H1 (cell line): Measurements from ENCODE around the gene CREB3L4. TPM values are rescaled to one million over a fixed set of nuclear protein-coding genes. Genes with fewer than 3 reads are reported as not detected.

Experiments
- ASH2L ChIP-seq: fragments of 200-600, 300-600 bp; sonication (generic); IDR thresholded peaks from one replicate; pipeline ENCODE4 v1.7.1; 2017; ENCODE audit warnings: low read length
- BACH1 ChIP-seq: IDR thresholded peaks from 2 replicates; pipeline ENCODE4 v1.6.1; 2012; ENCODE audit warnings: low read length, improper control_type of control experiment
- CHD1 ChIP-seq: IDR thresholded peaks from 2 replicates; pipeline ENCODE4 v1.6.1; 2012; ENCODE audit warnings: low read depth, low read length, improper control_type of control experiment
- CTCF ChIP-seq, 3 experiments: IDR thresholded peaks; 1 replicate in 2 of 3; 2 replicates in 1 of 3; pipeline versions ENCODE4 v1.5.1 to v1.6.1; 2011; ENCODE audit warnings: low read length in 3 of 3, mild to moderate bottlenecking in 3 of 3, inconsistent platforms in 2 of 3, low read depth in 1 of 3, moderate library complexity in 1 of 3; ENCODE audit not compliant: insufficient read depth in 1 of 3; ENCODE audit errors: control extremely low read depth in 1 of 3
- FOSL1 ChIP-seq: IDR thresholded peaks from 2 replicates; pipeline ENCODE4 v1.6.1; 2011; ENCODE audit warnings: mild to moderate bottlenecking, low read depth, low read length, moderate library complexity; ENCODE audit not compliant: insufficient read depth
- HDAC2 ChIP-seq, 2 experiments: fragments of 300-600 bp in 1 of 2; sonication (generic) in 1 of 2; IDR thresholded peaks; 2 replicates each; pipeline ENCODE4 v1.6.1; 2011 to 2012; ENCODE audit warnings: low read depth in 2 of 2, low read length in 2 of 2, mild to moderate bottlenecking in 2 of 2, moderate library complexity in 2 of 2, borderline replicate concordance in 1 of 2, inconsistent platforms in 1 of 2
- HDAC6 ChIP-seq: IDR thresholded peaks from one replicate; pipeline ENCODE4 v1.7.1; 2012; ENCODE audit warnings: low read depth, mild to moderate bottlenecking, inconsistent platforms, low read length, moderate library complexity
- JUND ChIP-seq: IDR thresholded peaks from 2 replicates; pipeline ENCODE4 v1.6.1; 2011; ENCODE audit warnings: mild to moderate bottlenecking, improper control_type of control experiment, low read length
- KDM4A ChIP-seq: IDR thresholded peaks from one replicate; pipeline ENCODE4 v1.7.1; 2012; ENCODE audit warnings: low read depth, mild to moderate bottlenecking, moderate library complexity, low read length, inconsistent platforms; ENCODE audit not compliant: severe bottlenecking
- KDM5A ChIP-seq: fragments of 200-600 bp; IDR thresholded peaks from 2 replicates; pipeline ENCODE4 v1.7.1; 2012; ENCODE audit warnings: mild to moderate bottlenecking, low read length, inconsistent platforms, mixed read lengths
- NANOG ChIP-seq: IDR thresholded peaks from 2 replicates; pipeline ENCODE4 v1.6.1; 2011; ENCODE audit warnings: low read length, low read depth, mild to moderate bottlenecking, inconsistent platforms; ENCODE audit not compliant: insufficient read depth, poor library complexity, severe bottlenecking
- POLR2A ChIP-seq, 2 experiments: IDR thresholded peaks; 1 replicate in 1 of 2; 2 replicates in 1 of 2; pipeline ENCODE4 v1.6.1; 2011; ENCODE audit warnings: low read depth in 2 of 2, low read length in 2 of 2, mild to moderate bottlenecking in 2 of 2; ENCODE audit errors: control extremely low read depth in 1 of 2
- POU5F1 ChIP-seq: IDR thresholded peaks from 2 replicates; pipeline ENCODE4 v1.6.1; 2011; ENCODE audit warnings: low read depth, mild to moderate bottlenecking, low read length, moderate library complexity
- RAD21 ChIP-seq, 2 experiments: IDR thresholded peaks in 1 of 2; conservative IDR thresholded peaks in 1 of 2; 2 replicates each; pipeline ENCODE4 v1.6.1; 2011; ENCODE audit warnings: low read depth in 2 of 2, low read length in 2 of 2, improper control_type of control experiment in 1 of 2, inconsistent platforms in 1 of 2, mild to moderate bottlenecking in 1 of 2, moderate library complexity in 1 of 2
- RBBP5 ChIP-seq: IDR thresholded peaks from 2 replicates; pipeline ENCODE4 v1.7.1; 2012; ENCODE audit warnings: low read depth, mild to moderate bottlenecking, inconsistent platforms, low read length, moderate library complexity, borderline replicate concordance
- SP2 ChIP-seq: IDR thresholded peaks from 2 replicates; pipeline ENCODE4 v1.6.1; 2012; ENCODE audit warnings: mild to moderate bottlenecking, low read length, inconsistent platforms
- SRF ChIP-seq: IDR thresholded peaks from 2 replicates; pipeline ENCODE4 v1.6.1; 2011; ENCODE audit warnings: mild to moderate bottlenecking, low read depth, low read length, moderate library complexity
- TBP ChIP-seq: IDR thresholded peaks from 2 replicates; pipeline ENCODE4 v1.6.1; 2011; ENCODE audit warnings: low read depth, low read length, improper control_type of control experiment
- polyA plus RNA-seq, 7 experiments: library from polyadenylated mRNA; depleted of rRNA in 3 of 7; stranded (reverse) in 5 of 7; unstranded in 2 of 7; fragments of >200 nt in 5 of 7; fragments of 200-250 nt in 2 of 7; gene quantifications; 1 replicate in 5 of 7; 2 replicates in 1 of 7; 4 replicates in 1 of 7; pipeline versions ENCODE4 v1.2.1 to v1.2.3, GENCODE V29; 2011 to 2013; ENCODE audit warnings: missing spikeins in 2 of 7, mixed read lengths in 2 of 7
- total RNA-seq: library from RNA; stranded (reverse); fragmentation: NEBNext Ultra II Directional; extraction: Animal tissue kit (Norgen Biotek cat#: 25700); gene quantifications from 2 replicates; pipeline ENCODE4 v1.2.1, GENCODE V29; 2021
- TF ChIP-seq, protein P1 (sequence below): IDR thresholded peaks from 2 replicates; pipeline ENCODE4 v1.6.1; 2011; ENCODE audit warnings: low read length, improper control_type of control experiment
- TF ChIP-seq, protein P2 (sequence below): IDR thresholded peaks from 2 replicates; pipeline ENCODE4 v1.6.1; 2012; ENCODE audit warnings: inconsistent platforms

Gene CREB3L4
- total and polyA plus RNA-seq, 2 of the 8 experiments (the other 6 are each of a cell fraction or from before 2014, with no cell fraction given) = 34.4 to 54.0 TPM

DNA sequence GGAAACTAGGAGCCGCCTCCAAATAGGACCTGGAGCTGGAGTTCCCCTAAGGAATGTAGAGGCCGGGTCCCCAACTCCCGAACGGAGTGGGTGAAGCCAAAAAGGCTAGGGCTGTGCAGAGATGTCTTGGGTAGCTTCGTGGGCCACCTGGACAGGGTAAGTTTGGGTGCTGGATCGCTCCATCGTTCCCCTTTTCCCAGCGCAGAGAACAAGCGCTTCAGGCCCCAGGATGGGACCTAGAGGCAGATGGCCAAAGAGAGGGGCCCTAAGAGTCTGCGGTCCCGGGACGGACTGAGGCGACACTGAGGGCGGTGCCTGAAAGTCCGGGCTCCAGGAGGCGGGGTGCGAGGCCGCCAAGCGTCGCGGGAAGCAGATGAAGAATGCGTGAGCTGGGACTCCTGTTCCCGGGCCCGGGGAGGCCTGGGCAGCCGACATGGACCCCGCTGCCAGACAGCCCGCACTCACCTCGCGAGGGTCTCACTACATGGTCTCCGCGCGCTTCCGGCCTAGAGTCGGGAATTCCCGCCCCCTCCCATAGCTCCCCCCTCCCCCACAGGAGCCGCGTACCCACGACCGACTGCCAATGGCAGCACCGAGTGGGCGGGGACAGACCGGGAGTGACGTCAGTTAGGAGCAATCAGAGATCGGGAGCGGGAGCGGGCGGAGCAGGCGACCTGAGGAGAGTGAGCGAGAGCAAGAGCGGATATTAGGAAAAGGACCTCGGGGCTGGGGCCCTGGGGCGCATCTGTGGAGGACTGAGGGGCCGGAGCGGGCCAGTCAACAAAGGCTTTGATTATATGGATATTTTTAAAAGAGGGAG, 4.5 kb upstream of the CREB3L4 start, which contains the start of gene SLC39A1 (continued):
- TF ChIP-seq KDM5A (no peak), RAD21 (IDR thresholded peaks at IDR 0.05 in 1 of 2, conservative IDR thresholded peaks at IDR 0.05 in 1 of 2; ENCODE audit: low read depth in 2 of 2, low read length in 2 of 2) (no peak), POLR2A (IDR thresholded peaks at IDR 0.05; ENCODE audit: control extremely low read depth in 1 of 2, low read depth in 2 of 2, low read length in 2 of 2) (peak; percentile 75 to 88; a peak in 2 of 3 replicates), CHD1 (no peak), TBP (peak; percentile 62), SP2 (peak; percentile 65), RBBP5 (no peak), FOSL1 (no peak), ASH2L (peak; percentile 56), JUND (peak; percentile 23; the same call in 1 of the 2 replicates), SRF (no peak), NANOG (no peak), BACH1 (no peak), KDM4A (no peak), HDAC2 (IDR thresholded peaks at IDR 0.05; ENCODE audit: borderline replicate concordance in 1 of 2, low read depth in 2 of 2, low read length in 2 of 2) (no peak), POU5F1 (no peak), CTCF (IDR thresholded peaks at IDR 0.05; ENCODE audit: control extremely low read depth in 1 of 3, insufficient read depth in 1 of 3, low read depth in 1 of 3, low read length in 3 of 3) (no peak), HDAC6 (no peak)
- TF ChIP-seq, protein P1, sequence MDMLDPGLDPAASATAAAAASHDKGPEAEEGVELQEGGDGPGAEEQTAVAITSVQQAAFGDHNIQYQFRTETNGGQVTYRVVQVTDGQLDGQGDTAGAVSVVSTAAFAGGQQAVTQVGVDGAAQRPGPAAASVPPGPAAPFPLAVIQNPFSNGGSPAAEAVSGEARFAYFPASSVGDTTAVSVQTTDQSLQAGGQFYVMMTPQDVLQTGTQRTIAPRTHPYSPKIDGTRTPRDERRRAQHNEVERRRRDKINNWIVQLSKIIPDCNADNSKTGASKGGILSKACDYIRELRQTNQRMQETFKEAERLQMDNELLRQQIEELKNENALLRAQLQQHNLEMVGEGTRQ = no peak
- TF ChIP-seq, protein P2, sequence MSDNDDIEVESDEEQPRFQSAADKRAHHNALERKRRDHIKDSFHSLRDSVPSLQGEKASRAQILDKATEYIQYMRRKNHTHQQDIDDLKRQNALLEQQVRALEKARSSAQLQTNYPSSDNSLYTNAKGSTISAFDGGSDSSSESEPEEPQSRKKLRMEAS = peak; percentile 70; the same call in 1 of the 2 replicates
